GM21390 (cell line): ENCODE results near the gene RIPK3.

Experiments
- ATAC-seq: cut with Tn5 transposase; IDR thresholded peaks from one replicate; pipeline ENCODE4 v1.9.1; 2021; ENCODE audit not compliant: unreplicated experiment

The RIPK3 gene

DNA sequence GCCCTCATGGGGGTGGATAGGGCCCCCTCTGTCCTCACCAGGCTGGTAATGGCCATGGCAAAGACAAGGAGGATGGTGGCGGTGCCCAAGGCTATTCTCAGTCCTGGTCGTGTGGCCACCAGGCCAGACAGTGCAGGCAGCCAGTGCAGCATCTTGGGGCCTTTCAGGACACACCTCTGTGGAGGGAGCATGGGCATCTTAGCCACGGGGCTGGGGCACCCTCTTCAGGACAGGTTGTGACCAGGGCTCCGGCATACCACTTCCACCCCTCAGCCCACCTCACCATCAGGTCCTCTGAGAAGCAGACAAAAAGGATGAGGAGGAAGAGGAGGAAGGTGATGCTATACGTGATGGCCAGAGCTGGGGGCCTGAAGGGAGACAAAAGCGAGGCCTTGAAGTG lies 15.8 kb downstream of the RIPK3 start:
- no peak for ATAC-seq

DNA sequence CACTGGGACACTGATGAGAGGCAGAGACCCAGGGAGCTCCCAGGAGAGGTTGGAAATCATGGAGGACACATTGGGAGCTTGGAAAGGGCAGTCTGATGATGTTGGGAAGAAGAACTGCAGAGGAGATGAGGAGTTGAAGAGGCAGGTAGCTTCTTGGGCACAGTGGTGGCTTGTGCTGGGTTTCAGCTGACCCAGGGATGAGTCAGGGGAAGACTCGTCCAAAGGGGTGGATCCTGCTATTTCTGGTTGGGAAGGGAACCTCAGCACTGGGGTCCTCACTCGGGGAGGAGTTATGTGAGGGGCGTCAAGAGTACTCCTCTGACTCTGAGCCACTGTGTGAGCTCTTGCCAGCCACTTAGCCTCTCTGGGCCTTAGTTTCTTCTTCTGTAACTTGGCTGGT lies 16.4 kb downstream of the RIPK3 start:
- no peak for ATAC-seq

DNA sequence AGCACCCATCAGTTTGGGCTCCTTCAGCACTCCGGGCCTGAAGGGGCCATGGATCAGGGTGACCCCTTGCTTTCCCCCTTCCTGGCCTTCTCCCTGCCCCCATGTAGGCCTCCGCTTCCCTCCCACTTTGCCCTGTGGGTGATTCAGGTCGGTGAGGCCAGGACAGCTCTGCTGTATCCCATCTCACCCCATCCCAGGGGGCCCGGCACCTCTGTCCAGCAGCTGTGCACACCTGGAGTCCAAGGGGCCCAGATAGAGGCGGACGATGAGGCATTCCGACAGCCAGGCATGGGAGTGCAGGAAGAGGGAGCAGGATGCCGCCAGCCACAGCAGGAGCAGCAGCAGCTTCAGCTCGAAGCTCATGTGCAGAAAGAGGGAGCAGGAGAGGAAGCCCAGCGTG lies 17.1 kb downstream of the RIPK3 start:
- ATAC-seq: no peak

DNA sequence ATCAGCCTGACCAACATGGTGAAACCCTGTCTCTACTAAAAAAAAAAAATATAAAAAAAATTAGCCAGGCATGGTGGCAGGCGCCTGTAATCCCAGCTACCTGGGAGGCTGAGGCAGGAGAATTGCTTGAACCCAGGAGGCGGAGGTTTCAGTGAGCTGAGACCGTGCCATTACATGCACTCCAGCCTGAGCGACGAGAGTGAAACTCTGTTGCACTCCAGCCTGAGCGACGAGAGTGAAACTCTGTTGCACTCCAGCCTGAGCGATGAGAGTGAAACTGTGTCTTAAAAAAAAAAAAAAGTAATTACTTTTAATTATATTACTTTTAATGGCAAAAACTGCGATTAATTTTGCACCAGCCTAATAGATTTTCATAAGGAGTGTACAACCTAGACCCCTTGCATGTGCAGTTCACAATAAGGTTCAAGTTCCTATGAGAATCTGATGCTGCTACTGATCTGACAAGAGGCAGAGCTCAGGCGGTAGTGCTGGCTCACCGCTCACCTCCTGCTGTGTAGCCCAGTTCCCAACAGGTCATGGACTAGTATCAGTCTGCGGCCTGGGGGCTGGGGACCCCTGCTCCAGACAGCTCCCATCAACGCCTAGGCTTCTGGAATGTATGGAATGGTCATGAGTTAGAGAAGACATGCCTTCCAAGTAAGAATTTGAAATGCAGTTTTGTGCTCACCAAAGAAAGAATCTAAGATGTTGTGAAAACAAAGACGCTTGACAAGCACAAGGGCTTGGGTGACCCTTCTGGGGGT lies 18.4 kb downstream of the RIPK3 start:
- ATAC-seq: no peak

GRCh38 chr14:24317141-24317928 lies 22.5 kb downstream of the RIPK3 start:
- ATAC-seq: no peak

- no peak for ATAC-seq
Measured at GRCh38 chr14:24316597-24316950, 23.2 kb downstream of the RIPK3 start.

DNA sequence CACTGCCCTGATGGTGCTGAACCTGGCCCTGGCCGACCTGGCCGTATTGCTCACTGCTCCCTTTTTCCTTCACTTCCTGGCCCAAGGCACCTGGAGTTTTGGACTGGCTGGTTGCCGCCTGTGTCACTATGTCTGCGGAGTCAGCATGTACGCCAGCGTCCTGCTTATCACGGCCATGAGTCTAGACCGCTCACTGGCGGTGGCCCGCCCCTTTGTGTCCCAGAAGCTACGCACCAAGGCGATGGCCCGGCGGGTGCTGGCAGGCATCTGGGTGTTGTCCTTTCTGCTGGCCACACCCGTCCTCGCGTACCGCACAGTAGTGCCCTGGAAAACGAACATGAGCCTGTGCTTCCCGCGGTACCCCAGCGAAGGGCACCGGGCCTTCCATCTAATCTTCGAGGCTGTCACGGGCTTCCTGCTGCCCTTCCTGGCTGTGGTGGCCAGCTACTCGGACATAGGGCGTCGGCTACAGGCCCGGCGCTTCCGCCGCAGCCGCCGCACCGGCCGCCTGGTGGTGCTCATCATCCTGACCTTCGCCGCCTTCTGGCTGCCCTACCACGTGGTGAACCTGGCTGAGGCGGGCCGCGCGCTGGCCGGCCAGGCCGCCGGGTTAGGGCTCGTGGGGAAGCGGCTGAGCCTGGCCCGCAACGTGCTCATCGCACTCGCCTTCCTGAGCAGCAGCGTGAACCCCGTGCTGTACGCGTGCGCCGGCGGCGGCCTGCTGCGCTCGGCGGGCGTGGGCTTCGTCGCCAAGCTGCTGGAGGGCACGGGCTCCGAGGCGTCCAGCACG lies 23.8 kb downstream of the RIPK3 start:
- no peak for ATAC-seq

- ATAC-seq: no peak
Measured at GRCh38 chr14:24315243-24315806, 24.5 kb downstream of the RIPK3 start.

GRCh38 chr14:24314377-24315193 lies 25.2 kb downstream of the RIPK3 start:
- ATAC-seq: no peak

DNA sequence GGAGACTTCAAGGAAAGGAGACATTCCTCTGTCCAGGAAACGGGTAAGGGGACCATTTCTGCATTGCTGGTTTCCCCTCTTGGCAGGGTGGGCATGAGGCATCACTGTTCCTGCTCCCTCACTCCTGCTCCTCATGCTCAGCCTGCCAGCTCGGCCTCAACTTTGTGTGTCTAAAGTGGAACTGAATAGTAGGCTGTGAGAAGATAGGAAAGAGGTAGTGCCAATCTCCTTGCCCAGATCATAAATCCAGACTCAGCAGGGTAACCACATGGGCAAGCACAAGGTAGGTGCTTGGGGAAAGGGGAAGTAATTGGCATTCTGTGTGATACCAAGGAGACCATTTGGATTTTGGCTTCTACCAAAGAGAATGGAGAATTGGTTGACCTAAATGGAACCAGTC lies 25.9 kb downstream of the RIPK3 start:
- ATAC-seq: no peak

DNA sequence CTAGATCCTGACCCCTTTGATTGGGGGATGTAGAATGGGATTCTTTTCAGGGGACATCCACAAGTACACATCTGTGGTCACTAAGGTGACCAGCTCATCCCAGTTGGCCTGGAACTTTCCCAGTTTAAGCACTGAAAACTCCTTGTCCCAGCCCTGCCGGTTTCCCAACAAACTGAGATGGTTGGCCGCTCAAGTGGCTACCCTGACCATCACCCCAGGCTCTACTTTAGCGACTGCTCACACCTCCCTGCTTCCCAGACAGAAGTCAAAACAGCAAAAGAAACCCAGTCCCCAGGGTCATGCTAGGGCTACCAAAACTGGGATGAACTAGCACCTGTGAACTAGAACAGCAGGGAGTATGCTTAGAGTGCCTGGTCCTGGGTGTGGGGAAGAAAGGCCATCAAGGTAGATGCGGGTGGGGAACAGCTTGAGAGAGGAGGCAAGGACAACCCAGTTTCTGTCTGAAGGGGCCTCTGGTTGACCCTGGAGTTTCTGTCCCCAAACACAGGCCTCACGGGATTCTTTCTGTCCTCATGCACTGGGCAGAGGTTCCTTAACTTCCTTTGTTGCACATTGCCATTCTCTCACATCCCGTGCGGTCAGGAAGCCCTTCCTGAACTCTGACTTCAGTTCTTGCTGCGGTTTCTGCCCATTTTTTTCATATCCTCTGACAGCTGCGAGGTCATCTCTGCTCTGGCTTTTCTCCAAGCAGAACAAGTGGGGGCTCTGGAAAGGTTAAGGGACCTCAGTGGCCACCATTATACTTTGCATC lies 26.9 kb downstream of the RIPK3 start:
- no peak for ATAC-seq

- ATAC-seq: no peak
Measured at GRCh38 chr14:24311837-24312615, 27.8 kb downstream of the RIPK3 start.

GRCh38 chr14:24310646-24311604 lies 28.9 kb downstream of the RIPK3 start, which contains the start of gene LTB4R:
TSS of gene LTB4R (plus strand) at chr14:24311502. CDS start at chr14:24315652, 4,150 bp downstream.
- peak; percentile 53 for ATAC-seq

DNA sequence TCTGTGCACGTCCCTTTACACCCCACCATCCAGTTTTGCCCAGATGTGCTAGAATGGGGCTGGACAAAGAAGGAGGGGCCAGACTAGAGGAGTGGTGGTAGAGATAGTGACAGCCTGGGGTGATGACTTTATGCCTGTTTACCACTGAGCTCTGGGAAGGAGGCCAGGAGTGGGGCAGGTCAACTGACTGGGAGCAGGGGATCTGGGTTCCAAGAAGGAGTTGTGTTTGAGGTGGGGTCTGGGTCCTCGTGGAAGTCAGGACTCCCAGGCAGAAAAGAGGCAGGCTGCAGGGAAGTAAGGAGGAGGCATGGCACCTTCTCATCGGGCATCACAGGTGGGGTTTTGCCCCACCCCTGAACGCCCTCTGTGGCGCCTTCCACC lies 29.5 kb downstream of the RIPK3 start:
- ATAC-seq: no peak

DNA sequence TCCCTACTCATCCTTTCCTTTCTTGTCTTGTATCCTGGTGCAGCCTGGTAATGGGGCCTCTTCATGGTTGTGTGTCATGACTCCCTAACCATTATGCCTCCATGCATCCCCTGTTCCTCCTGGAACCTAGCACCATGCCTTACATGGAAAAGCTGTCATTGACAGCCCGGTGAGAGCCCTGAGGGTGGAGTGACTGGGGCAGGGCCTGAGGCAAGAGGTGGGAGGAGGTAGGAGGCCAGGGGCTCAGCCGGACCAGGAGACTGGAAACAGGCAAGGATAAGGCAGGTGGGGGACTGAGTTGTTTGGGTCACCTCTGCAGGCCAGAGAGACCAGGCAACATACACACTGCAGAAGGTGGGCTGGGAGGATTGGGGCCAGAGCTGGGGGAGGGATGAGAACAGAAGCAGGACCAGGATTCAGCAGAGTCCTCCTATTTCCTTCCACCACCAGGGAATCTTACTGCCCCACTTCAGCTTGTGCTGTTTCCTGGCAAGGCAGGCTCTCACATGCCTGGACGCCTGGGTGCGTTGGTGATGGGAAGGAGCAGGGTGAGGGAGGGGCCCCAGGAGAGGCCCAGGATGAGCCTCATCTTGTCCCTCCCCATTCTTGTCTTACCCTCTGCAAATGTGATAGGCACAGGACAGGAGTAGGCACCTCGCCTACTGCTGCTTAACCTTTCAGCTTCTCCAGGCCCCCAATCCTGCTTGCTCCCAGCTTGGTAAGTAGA lies 30.1 kb downstream of the RIPK3 start, which contains the start of gene LTB4R2:
Gene LTB4R2, plus strand, starts transcription at position 603 of the 727 bp plus-strand sequence. CDS start 525 bp downstream, outside the sequence.
- ATAC-seq: no peak

GRCh38 chr14:24308342-24309124 lies 31.3 kb downstream of the RIPK3 start:
- ATAC-seq: no peak
